Muscle of leg (tissue), 11 donors: Measurements from ENCODE around the gene ARHGEF40. TPM values are rescaled to one million over a fixed set of nuclear protein-coding genes. Genes with fewer than 3 reads are reported as not detected.

Experiments used
- DNase-seq: peaks from one replicate; pipeline ENCODE4 v3.0.0; 2013
- H3K27ac ChIP-seq: one replicate; pipeline ENCODE4 v1.5.1; 2013; ENCODE audit warnings: mild to moderate bottlenecking, low read length, control low read depth
- H3K27me3 ChIP-seq: one replicate; pipeline ENCODE4 v1.6.1; 2013; ENCODE audit warnings: low read length; ENCODE audit not compliant: control insufficient read depth, insufficient read depth
- H3K36me3 ChIP-seq: one replicate; pipeline ENCODE4 v1.6.1; 2013; ENCODE audit warnings: low read length; ENCODE audit not compliant: control insufficient read depth, insufficient read depth
- H3K4me1 ChIP-seq: one replicate; pipeline ENCODE4 v1.6.1; 2013; ENCODE audit warnings: low read length; ENCODE audit not compliant: control insufficient read depth, insufficient read depth
- H3K4me3 ChIP-seq: one replicate; pipeline ENCODE4 v1.5.1; 2013; ENCODE audit warnings: low read length, control low read depth
- H3K9me3 ChIP-seq: replicated peaks from 2 replicates; pipeline ENCODE4 v1.6.1; 2013; ENCODE audit warnings: low read depth, low read length; ENCODE audit not compliant: control insufficient read depth
- WGBS: methylation state at CpG from one replicate; pipeline ENCODE4 v1.1.5; 2013; ENCODE audit warnings: missing lambda C conversion rate; ENCODE audit not compliant: insufficient coverage; 5-methylcytosine and 5-hydroxymethylcytosine counted together
- polyA plus RNA-seq, 8 donors: library from polyadenylated mRNA; unstranded; fragments of 120-200 nt; gene quantifications; one replicate each; pipeline versions ENCODE4 v1.2.1 to v1.2.3, GENCODE V29; 2013; ENCODE audit warnings: inconsistent platforms in 1 of 8, low replicate concordance in 1 of 8; ENCODE audit not compliant: insufficient read length in 8 of 8, insufficient read depth in 1 of 8
- total RNA-seq: library from RNA; stranded (reverse); fragments of 120-200 nt; gene quantifications from one replicate; pipeline ENCODE4 v1.2.4, GENCODE V29; 2013

ARHGEF40 gene
- total and polyA plus RNA-seq, 9 donors: 50.5 to 70.2 (median 65.2) TPM

GRCh38 chr14:21048638-21049037 is 21.5 kb upstream of the ARHGEF40 start:
- H3K27ac ChIP-seq: no peak overlapping the region
- H3K4me3 ChIP-seq: no peak overlapping the region
- H3K27me3 ChIP-seq: no peaks in the 10 kb centered on the region
- H3K9me3 ChIP-seq: no peaks in the 10 kb centered on the region
- H3K4me1 ChIP-seq: peaks cover 3% of the 10 kb centered on the region
- H3K36me3 ChIP-seq: no peaks in the 10 kb centered on the region
- no CpG with 5 or more reads among the region's 2 CpGs for WGBS
- no peak for DNase-seq

- H3K27ac ChIP-seq: no peak overlapping the region
- no peaks in the 10 kb centered on the region for H3K36me3 ChIP-seq
- no peak overlapping the region for H3K4me3 ChIP-seq
- DNase-seq: no peak
- peaks cover under 1% of the 10 kb centered on the region for H3K4me1 ChIP-seq
- no peaks in the 10 kb centered on the region for H3K27me3 ChIP-seq
- H3K9me3 ChIP-seq: no peaks in the 10 kb centered on the region
- WGBS: 100% methylated on average over 1 of the region's 3 CpGs
These were observed 20.8 kb upstream of the ARHGEF40 start for GRCh38 chr14:21049271-21049673.

- WGBS: 100% methylated on average over 1 of the region's 3 CpGs
- H3K27ac ChIP-seq: no peak overlapping the region
- peaks cover 2% of the 10 kb centered on the region for H3K4me1 ChIP-seq
- DNase-seq: no peak
- no peaks in the 10 kb centered on the region for H3K36me3 ChIP-seq
- no peaks in the 10 kb centered on the region for H3K27me3 ChIP-seq
- no peaks in the 10 kb centered on the region for H3K9me3 ChIP-seq
- H3K4me3 ChIP-seq: no peak overlapping the region
These were observed 19.5 kb upstream of the ARHGEF40 start for GRCh38 chr14:21050597-21050996.

- WGBS: 88% methylated on average over 16 of the region's 20 CpGs
- Histone ChIP-seq H3K4me1 (peaks cover 17% of the 10 kb centered on the region), H3K9me3 (no peaks in the 10 kb centered on the region), H3K27me3 (no peaks in the 10 kb centered on the region), H3K27ac (no peak overlapping the region), H3K4me3 (no peak overlapping the region), H3K36me3 (no peaks in the 10 kb centered on the region)
- DNase-seq: no peak
These were observed 16.7 kb upstream of the ARHGEF40 start for GRCh38 chr14:21053184-21054122.

GRCh38 chr14:21054123-21054767 is 15.9 kb upstream of the ARHGEF40 start:
- Histone ChIP-seq H3K36me3 (no peaks in the 10 kb centered on the region), H3K4me3 (no peak overlapping the region), H3K27me3 (no peaks in the 10 kb centered on the region), H3K9me3 (no peaks in the 10 kb centered on the region), H3K27ac (no peak overlapping the region), H3K4me1 (peaks cover 21% of the 10 kb centered on the region)
- WGBS: no CpG with 5 or more reads among the region's 3 CpGs
- DNase-seq: no peak

GRCh38 chr14:21054768-21055145 is 15.3 kb upstream of the ARHGEF40 start:
- H3K4me3 ChIP-seq: no peak overlapping the region
- H3K27me3 ChIP-seq: no peaks in the 10 kb centered on the region
- H3K27ac ChIP-seq: no peak overlapping the region
- H3K36me3 ChIP-seq: no peaks in the 10 kb centered on the region
- no peak for DNase-seq
- no CpG with 5 or more reads among the region's 4 CpGs for WGBS
- no peaks in the 10 kb centered on the region for H3K9me3 ChIP-seq
- H3K4me1 ChIP-seq: peaks cover 21% of the 10 kb centered on the region

- Histone ChIP-seq H3K36me3 (no peaks in the 10 kb centered on the region), H3K4me1 (peaks cover 21% of the 10 kb centered on the region), H3K27me3 (no peaks in the 10 kb centered on the region), H3K9me3 (no peaks in the 10 kb centered on the region), H3K27ac (peak overlapping the region; percentile 0), H3K4me3 (no peak overlapping the region)
- 33% methylated on average over 1 of the region's 5 CpGs for WGBS
- peak; percentile 57 for DNase-seq
These were observed 14.5 kb upstream of the ARHGEF40 start for GRCh38 chr14:21055432-21056117.

- Histone ChIP-seq H3K27ac (no peak overlapping the region), H3K36me3 (no peaks in the 10 kb centered on the region), H3K4me1 (peaks cover 21% of the 10 kb centered on the region), H3K27me3 (peaks cover 2% of the 10 kb centered on the region), H3K4me3 (no peak overlapping the region), H3K9me3 (no peaks in the 10 kb centered on the region)
- peak; percentile 70 for DNase-seq
- 27% methylated on average over 3 of the region's 10 CpGs for WGBS
These were observed 13.5 kb upstream of the ARHGEF40 start for GRCh38 chr14:21056520-21057163.

GRCh38 chr14:21057803-21058675 is 12.1 kb upstream of the ARHGEF40 start, which contains the start of gene RNASE8:
TSS of gene RNASE8 (plus strand) at chr14:21057822. CDS start at chr14:21057893, 71 bp downstream.
- Histone ChIP-seq H3K4me1 (peaks cover 21% of the 10 kb centered on the region), H3K9me3 (no peaks in the 10 kb centered on the region), H3K27me3 (peaks cover 2% of the 10 kb centered on the region), H3K4me3 (no peak within 1 kb of the TSS), H3K27ac (no peak within 1 kb of the TSS), H3K36me3 (no peaks in the 10 kb centered on the region)
- no peak for DNase-seq
- 57% methylated on average over 6 of the region's 8 CpGs for WGBS
